Gastrocnemius medialis (tissue), 4 donors: ENCODE data around the gene NOTCH4.

Experiments used
- CTCF ChIP-seq, 5 experiments: fragments of 450-650 bp in 3 of 5; fragments of 200-600 bp in 2 of 5; sonication (generic) in 2 of 5; IDR thresholded peaks in 4 of 5; conservative IDR thresholded peaks in 1 of 5; 1 replicate in 4 of 5; 2 replicates in 1 of 5; pipeline ENCODE4 v1.5.1; 2016 to 2019; ENCODE audit warnings: antibody characterized with exemption in 5 of 5, mild to moderate bottlenecking in 3 of 5, moderate library complexity in 3 of 5
- POLR2A ChIP-seq, 2 donors: fragments of 450-650 bp; IDR thresholded peaks; one replicate each; pipeline ENCODE4 v1.6.1; 2017; ENCODE audit warnings: antibody characterized with exemption in 2 of 2, mild to moderate bottlenecking in 2 of 2, moderate library complexity in 2 of 2

- TF ChIP-seq CTCF (IDR thresholded peaks at IDR 0.05 in 4 of 5, conservative IDR thresholded peaks at IDR 0.05 in 1 of 5) (no peak), POLR2A (IDR thresholded peaks at IDR 0.05) (no peak)
Measured at GRCh38 chr6:32216285-32216684, 7.6 kb downstream of the NOTCH4 start.
